GM12878 (cell line): Measurements from ENCODE around the gene HNRNPA2B1. TPM values are rescaled to one million over a fixed set of nuclear protein-coding genes. Genes with fewer than 3 reads are reported as not detected.

Experiments
- ATAC-seq: fragments of 200-7000 bp; cut with Tn5 transposase; 3 replicates; pipeline ENCODE4 v1.9.1; 2020; ENCODE audit warnings: mild to moderate bottlenecking, moderate library complexity
- BruUV-seq: library from RNA; stranded (reverse); fragments of 400-500 nt; replicated peaks from 2 replicates; lab custom pipeline; 2021; lab: Mats Ljungman, UMichigan
- CTCF ChIA-PET: fragments of 300-600 bp; sonication (Branson Sonifier 250); formaldehyde crosslinking; extraction: SDS; loops from one replicate; lab custom pipeline; 2021; ENCODE audit warnings: inconsistent platforms; lab: Yijun Ruan, JAX
- POLR2A ChIA-PET: fragments of 350-600 bp; formaldehyde crosslinking; extraction: SDS; loops from one replicate; lab custom pipeline; 2021; ENCODE audit warnings: inconsistent platforms; lab: Charles Lee
- RAD21 ChIA-PET: fragments of 300-600 bp; sonication (Branson Sonifier 250); formaldehyde crosslinking; loops from one replicate; lab custom pipeline; 2023; ENCODE audit warnings: antibody characterized with exemption; ENCODE audit not compliant: unreplicated experiment; lab: Charles Lee
- SMC1A ChIA-PET: fragments of 300-600 bp; sonication (Branson Sonifier 250); formaldehyde crosslinking; loops from one replicate; lab custom pipeline; 2023; ENCODE audit not compliant: unreplicated experiment, uncharacterized antibody; lab: Charles Lee
- DNase-seq: peaks from one replicate; pipeline ENCODE4 v3.0.0-alpha.2; 2011; ENCODE audit warnings: low read depth, low spot score
- FAIRE-seq: peaks from 3 replicates; lab custom pipeline; 2011; peaks lifted over from hg19 to GRCh38; lab: Jason Lieb, UNC
- H2AFZ ChIP-seq: 2 replicates; pipeline ENCODE4 v1.6.0; 2011; ENCODE audit warnings: low read depth, low read length, control low read depth; ENCODE audit not compliant: control insufficient read depth
- H3K27ac ChIP-seq: 2 replicates; pipeline ENCODE4 v1.5.1; 2011; ENCODE audit warnings: control low read depth; ENCODE audit not compliant: control insufficient read depth, insufficient read depth
- H3K27me3 ChIP-seq, 2 experiments: replicated peaks in 1 of 2; 2 replicates each; pipeline versions ENCODE4 v1.6.0 to v1.6.1; 2011; ENCODE audit warnings: low read length in 1 of 2; ENCODE audit not compliant: control insufficient read depth in 2 of 2, insufficient read depth in 2 of 2
- H3K36me3 ChIP-seq, 2 experiments: 2 replicates each; pipeline ENCODE4 v1.5.1; 2011; ENCODE audit warnings: low read length in 1 of 2; ENCODE audit not compliant: control insufficient read depth in 2 of 2, insufficient read depth in 2 of 2
- H3K4me1 ChIP-seq: 2 replicates; pipeline ENCODE4 v1.6.1; 2011; ENCODE audit warnings: mild to moderate bottlenecking, low read length, moderate library complexity, mixed read lengths; ENCODE audit not compliant: control insufficient read depth, insufficient read depth
- H3K4me2 ChIP-seq: 2 replicates; pipeline ENCODE4 v1.6.0; 2011; ENCODE audit warnings: control low read depth; ENCODE audit not compliant: control insufficient read depth, insufficient read depth
- H3K4me3 ChIP-seq: fragments of 200-600 bp; sonication (generic); 2 replicates; pipeline ENCODE4 v1.5.1; 2016
- H3K79me2 ChIP-seq: 2 replicates; pipeline ENCODE4 v1.6.0; 2011; ENCODE audit warnings: low read length; ENCODE audit not compliant: control insufficient read depth, insufficient read depth
- H3K9ac ChIP-seq: 2 replicates; pipeline ENCODE4 v1.8.0; 2011; ENCODE audit warnings: low read length, control low read depth, mixed read lengths; ENCODE audit not compliant: control insufficient read depth, insufficient read depth
- H3K9me3 ChIP-seq: replicated peaks from 3 replicates; pipeline ENCODE4 v1.5.1; 2011; ENCODE audit warnings: mild to moderate bottlenecking, low read length; ENCODE audit not compliant: control insufficient read depth, insufficient read depth
- H4K20me1 ChIP-seq: 2 replicates; pipeline ENCODE4 v1.6.0; 2011; ENCODE audit not compliant: control insufficient read depth, insufficient read depth
- IKZF2 ChIP-seq, 2 experiments: fragments of 450-650 bp; IDR thresholded peaks; 2 replicates each; pipeline ENCODE4 v1.6.1; 2017; ENCODE audit warnings: mild to moderate bottlenecking in 2 of 2, moderate library complexity in 2 of 2
- JUND ChIP-seq: IDR thresholded peaks from 2 replicates; pipeline ENCODE4 v1.6.1; 2012; ENCODE audit warnings: low read depth, mild to moderate bottlenecking, low read length, improper control_type of control experiment, moderate library complexity
- LARP7 ChIP-seq: fragments of 450-650 bp; IDR thresholded peaks from 2 replicates; pipeline ENCODE4 v1.6.1; 2017; ENCODE audit warnings: mild to moderate bottlenecking
- MXI1 ChIP-seq: fragments of 150-350 bp; IDR thresholded peaks from 2 replicates; pipeline ENCODE4 v1.6.1; 2011; ENCODE audit warnings: low read depth, mild to moderate bottlenecking, inconsistent platforms, low read length, improper control_type of control experiment
- POLR2AphosphoS2 ChIP-seq: IDR thresholded peaks from 2 replicates; pipeline ENCODE4 v1.6.1; 2011; ENCODE audit warnings: low read depth, mild to moderate bottlenecking, low read length, improper control_type of control experiment, moderate library complexity
- POLR2AphosphoS5 ChIP-seq: IDR thresholded peaks from 2 replicates; pipeline ENCODE4 v1.6.1; 2011; ENCODE audit warnings: mild to moderate bottlenecking, low read length, inconsistent platforms
- ZNF384 ChIP-seq: IDR thresholded peaks from 2 replicates; pipeline ENCODE4 v1.6.1; 2012; ENCODE audit warnings: low read depth, mild to moderate bottlenecking, low read length, improper control_type of control experiment, borderline replicate concordance
- WGBS: methylation state at CpG from one replicate; pipeline ENCODE4 v1.1.6; 2016; ENCODE audit warnings: low lambda C conversion rate; ENCODE audit not compliant: insufficient replicate concordance, insufficient coverage; ENCODE audit errors: missing lambda C conversion rate; 5-methylcytosine and 5-hydroxymethylcytosine counted together
- in situ Hi-C: fragments of 300-500 bp; cut with MboI; formaldehyde crosslinking; loops from 9 replicates; pipeline ENCODE4 v1.14.3; 2018; ENCODE audit warnings: mixed read lengths
- intact Hi-C: fragments of 100-400 bp; cut with micrococcal nuclease; formaldehyde crosslinking; loops from one replicate; pipeline ENCODE4 v1.14.2; 2022; ENCODE audit not compliant: unreplicated experiment
- polyA plus RNA-seq, 11 experiments: library from polyadenylated mRNA; depleted of rRNA in 4 of 11; unstranded in 6 of 11; stranded (reverse) in 5 of 11; fragments of >200 nt; fragmentation: Nextera tagmentation in 4 of 11; fragmentation: Illumina TruSeq in 1 of 11; extraction: Ambion mirVana in 4 of 11; extraction: Trizol in 1 of 11; gene quantifications; 1 replicate in 1 of 11; 2 replicates in 10 of 11; pipeline versions ENCODE4 v1.2.1 to v1.2.3, GENCODE V29; 2011 to 2016; ENCODE audit warnings: inconsistent platforms in 2 of 11, missing spikeins in 2 of 11, low read depth in 1 of 11
- total RNA-seq, 4 experiments: library from RNA; depleted of rRNA in 3 of 4; stranded (reverse); fragments of >200 nt in 3 of 4; fragmentation: Illumina TruSeq in 1 of 4; extraction: Trizol in 1 of 4; gene quantifications; 2 replicates each; pipeline versions ENCODE4 v1.2.1 to v1.2.3, GENCODE V29; 2013 to 2021

Gene HNRNPA2B1
- total and polyA plus RNA-seq, 10 of the 15 experiments (the other 5 are each of a cell fraction or from before 2014, with no cell fraction given), result 295 to 1,396 (median 932) TPM

DNA sequence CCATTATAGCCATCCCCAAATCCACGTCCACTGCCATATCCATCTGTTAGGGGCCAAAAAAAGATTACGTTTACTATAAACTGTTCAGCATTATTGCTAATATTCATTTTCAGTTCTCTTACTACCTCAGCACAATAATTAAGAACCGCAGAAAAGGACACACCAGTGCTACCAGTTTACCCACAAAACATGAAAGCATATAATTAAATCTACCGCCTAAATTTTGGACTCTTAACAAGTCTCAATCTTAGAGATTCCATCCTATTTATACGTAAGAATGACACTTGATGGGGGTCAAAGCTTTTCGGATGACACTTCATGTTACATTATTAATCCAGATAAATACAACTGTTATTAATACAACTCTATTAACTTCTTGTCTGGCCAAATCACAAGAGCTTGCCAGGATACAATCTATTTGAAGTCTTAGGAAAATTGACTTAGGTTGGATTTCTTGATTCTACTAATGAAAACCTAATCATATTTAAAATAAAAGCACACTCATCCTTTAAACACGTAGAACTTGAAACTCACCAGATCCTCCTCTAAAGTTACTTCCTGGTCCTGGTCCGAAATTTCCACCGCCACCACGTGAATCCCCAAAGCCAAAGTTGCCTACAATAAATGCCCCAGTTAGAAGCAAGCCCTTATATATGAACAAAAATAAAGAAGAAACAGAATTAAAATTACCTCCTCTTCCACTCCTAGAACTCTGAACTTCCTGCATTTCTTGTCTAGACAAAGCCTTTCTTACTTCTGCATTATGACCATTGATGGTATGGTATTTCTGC is 4.5 kb downstream of the HNRNPA2B1 start:
- Histone ChIP-seq H3K27me3 (no peaks in the 10 kb centered on the region), H3K27ac (no peak overlapping the region), H4K20me1 (peaks cover 8% of the 10 kb centered on the region), H3K4me2 (peak overlapping the region; percentile 70), H2AFZ (no peak overlapping the region), H3K4me1 (peaks cover 25% of the 10 kb centered on the region), H3K79me2 (peaks cover 95% of the 10 kb centered on the region), H3K36me3 (peaks cover 7 to 46% of the 10 kb centered on the region in 2 experiments), H3K9ac (peak overlapping the region; percentile 13; the same call in 1 of the 2 replicates), H3K4me3 (peak overlapping the region; percentile 67), H3K9me3 (no peaks in the 10 kb centered on the region; the same call in 2 of the 3 replicates)
- BruUV-seq, result no TSS peak
- TF ChIP-seq ZNF384 (no peak), POLR2AphosphoS5 (peak; percentile 51; the same call in 1 of the 2 replicates), IKZF2 (IDR thresholded peaks at IDR 0.05) (no peak), LARP7 (no peak), MXI1 (peak; percentile 56; the same call in 1 of the 2 replicates), POLR2AphosphoS2 (0 out of 2 replicates have a peak, but pooled peaks have one; percentile 45), JUND (no peak)
- ATAC-seq (no peak), DNase-seq (no peak), FAIRE-seq (no peak)
- ChIA-PET RAD21 (interaction anchor here (1.2 to 12.7 kb wide), 9 partner anchors 29 to 303 kb away, joined by 6 to 164 read pairs (median 15); partner anchors contain the start of gene NFE2L3), CTCF (interaction anchor here (2.6 to 13.1 kb wide), 7 partner anchors 29 to 302 kb away, joined by 9 to 203 read pairs (median 37); partner anchors contain the start of gene NFE2L3), SMC1A (interaction anchor here (0.8 to 11.0 kb wide), 14 partner anchors 8 to 303 kb away, joined by 3 to 198 read pairs (median 22); partner anchors contain the start of gene NFE2L3), POLR2A (interaction anchor here (0.6 to 12.7 kb wide), 8 partner anchors 13 to 908 kb away, joined by 3 to 206 read pairs (median 6); partner anchors contain the start of gene NFE2L3)
- in situ Hi-C loops (loop anchor here (5.0 to 10.0 kb wide), 3 partner anchors 169 to 304 kb away; no protein-coding TSS in a partner anchor), intact Hi-C loops (no loop called here)
- WGBS, result 11% methylated on average over 10 of the region's 10 CpGs
